HG02970 (cell line): ENCODE data around the gene SENP1.

Experiments used
- ATAC-seq: cut with Tn5 transposase; IDR thresholded peaks from one replicate; pipeline ENCODE4 v1.9.1; 2021; ENCODE audit warnings: mild to moderate bottlenecking, moderate library complexity, moderate number of reproducible peaks; ENCODE audit not compliant: unreplicated experiment, low FRiP score

Gene SENP1

GRCh38 chr12:48070033-48070432 lies 35.8 kb downstream of the SENP1 start:
- ATAC-seq: no peak

GRCh38 chr12:48069241-48069640 lies 36.6 kb downstream of the SENP1 start:
- no peak for ATAC-seq

GRCh38 chr12:48068457-48068856 lies 37.4 kb downstream of the SENP1 start:
- ATAC-seq: no peak

- ATAC-seq: no peak
Observed at GRCh38 chr12:48067250-48067938, 38.5 kb downstream of the SENP1 start.

- no peak for ATAC-seq
Observed at GRCh38 chr12:48065041-48065440, 40.8 kb downstream of the SENP1 start.

- no peak for ATAC-seq
Observed at GRCh38 chr12:48063530-48063929, 42.3 kb downstream of the SENP1 start.

GRCh38 chr12:48061938-48062719 lies 43.8 kb downstream of the SENP1 start:
- ATAC-seq: no peak

- ATAC-seq: no peak
Observed at GRCh38 chr12:48060474-48060873, 45.4 kb downstream of the SENP1 start.

GRCh38 chr12:48058771-48059170 lies 47.1 kb downstream of the SENP1 start:
- ATAC-seq: no peak

GRCh38 chr12:48054955-48055821 lies 50.7 kb downstream of the SENP1 start:
- ATAC-seq: no peak

- no peak for ATAC-seq
Observed at GRCh38 chr12:48053883-48054282, 52.0 kb downstream of the SENP1 start.

GRCh38 chr12:48053122-48053521 lies 52.8 kb downstream of the SENP1 start:
- ATAC-seq: no peak

GRCh38 chr12:48051681-48052080 lies 54.2 kb downstream of the SENP1 start:
- ATAC-seq: no peak

GRCh38 chr12:48050174-48050573 lies 55.7 kb downstream of the SENP1 start:
- no peak for ATAC-seq

- ATAC-seq: no peak
Observed at GRCh38 chr12:48045965-48046518, 59.8 kb downstream of the SENP1 start.

GRCh38 chr12:48045061-48045846 lies 60.6 kb downstream of the SENP1 start:
- ATAC-seq: no peak

GRCh38 chr12:48044396-48044795 lies 61.5 kb downstream of the SENP1 start:
- ATAC-seq: no peak

- ATAC-seq: no peak
Observed at GRCh38 chr12:48043771-48044170, 62.1 kb downstream of the SENP1 start.

GRCh38 chr12:48041591-48042423 lies 64.1 kb downstream of the SENP1 start:
- no peak for ATAC-seq
